ENCODE data around the gene EGFL6. TPM values are rescaled to one million over a fixed set of nuclear protein-coding genes. Genes with fewer than 3 reads are reported as not detected.
"Not testable (repeated sequence)": the region's sequence is repeated elsewhere in the genome, so short reads cannot be mapped to it uniquely, and the experiment has no call there.

EGFL6 gene
- total RNA-seq, 6 experiments from 2014 or later, result not detected

GRCh38 chrX:13669246-13669737, 99.9 kb downstream of the EGFL6 start:
- H3K36me3 ChIP-seq, result no peaks in the 10 kb centered on the region
- intact Hi-C loops (cut with DNase I), result no loop called here
- DNase-seq (peak; percentile 56 to 77 (median 67)), ATAC-seq (peak; percentile 87 to 98 (median 94))
- WGBS (ENCODE audit: insufficient coverage, low coverage, low lambda C conversion rate, missing lambda C conversion rate), result 17% methylated on average over 9 of the region's 9 CpGs
- no peak overlapping the region for H3K4me3 ChIP-seq
- peak overlapping the region; percentile 2 to 54 (median 37) for H3K27ac ChIP-seq
- H3K4me1 ChIP-seq, result no peaks in the 10 kb centered on the region
- no peak for TF ChIP-seq POLR2A (IDR thresholded peaks at IDR 0.05)
- TF ChIP-seq CTCF (IDR thresholded peaks at IDR 0.05), result no peak
- no peaks in the 10 kb centered on the region for H3K9me3 ChIP-seq
- no peaks in the 10 kb centered on the region for H3K27me3 ChIP-seq

GRCh38 chrX:13669755-13670154, 100.4 kb downstream of the EGFL6 start:
- H3K9me3 ChIP-seq; H3K4me3 ChIP-seq; H3K4me1 ChIP-seq; H3K27me3 ChIP-seq; ATAC-seq; DNase-seq; intact Hi-C loops (cut with DNase I); H3K36me3 ChIP-seq: not testable (repeated sequence)
- 90% methylated on average over 8 of the region's 8 CpGs for WGBS (ENCODE audit: insufficient coverage, low coverage, low lambda C conversion rate, missing lambda C conversion rate)
- peak overlapping the region in 2 of 3 donors; percentile 37 to 54 for H3K27ac ChIP-seq

GRCh38 chrX:13670197-13670596, 100.8 kb downstream of the EGFL6 start:
- Histone ChIP-seq H3K27ac (no peak overlapping the region), H3K36me3 (no peaks in the 10 kb centered on the region), H3K27me3 (no peaks in the 10 kb centered on the region), H3K4me1 (no peaks in the 10 kb centered on the region), H3K4me3 (no peak overlapping the region), H3K9me3 (no peaks in the 10 kb centered on the region)
- ATAC-seq (no peak), DNase-seq (no peak)
- intact Hi-C loops (cut with DNase I), result no loop called here
- WGBS (ENCODE audit: insufficient coverage, low coverage, low lambda C conversion rate, missing lambda C conversion rate), result 90% methylated on average over 5 of the region's 5 CpGs
- TF ChIP-seq CTCF (IDR thresholded peaks at IDR 0.05), result no peak
- no peak for TF ChIP-seq POLR2A (IDR thresholded peaks at IDR 0.05)

DNA sequence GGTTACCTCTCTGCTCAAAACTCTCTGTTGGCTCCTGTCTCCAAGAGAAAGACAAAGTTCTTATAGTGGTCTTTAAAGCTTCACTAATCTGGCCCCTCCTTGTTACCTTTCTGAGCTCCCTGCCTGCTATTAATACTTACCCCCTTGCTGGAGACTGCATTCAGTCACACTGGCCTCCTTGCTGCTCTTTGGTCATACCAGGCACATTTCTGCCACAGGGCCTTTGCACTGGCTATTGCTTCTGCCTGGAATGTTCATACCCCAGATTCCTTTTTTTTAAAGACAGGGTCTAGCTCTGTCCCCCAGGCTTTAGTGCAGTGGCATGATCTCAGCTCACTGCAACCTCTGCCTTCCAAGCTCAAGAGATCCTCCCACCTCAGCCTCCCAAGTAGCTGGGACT, 103.6 kb downstream of the EGFL6 start:
- Histone ChIP-seq H3K4me3 (no peak overlapping the region), H3K9me3 (no peaks in the 10 kb centered on the region), H3K36me3 (no peaks in the 10 kb centered on the region), H3K4me1 (no peaks in the 10 kb centered on the region), H3K27me3 (no peaks in the 10 kb centered on the region), H3K27ac (no peak overlapping the region)
- no peak for DNase-seq
- TF ChIP-seq CTCF (IDR thresholded peaks at IDR 0.05) (no peak), POLR2A (IDR thresholded peaks at IDR 0.05) (no peak)
- ATAC-seq, result no peak
- intact Hi-C loops (cut with DNase I), result no loop called here

DNA sequence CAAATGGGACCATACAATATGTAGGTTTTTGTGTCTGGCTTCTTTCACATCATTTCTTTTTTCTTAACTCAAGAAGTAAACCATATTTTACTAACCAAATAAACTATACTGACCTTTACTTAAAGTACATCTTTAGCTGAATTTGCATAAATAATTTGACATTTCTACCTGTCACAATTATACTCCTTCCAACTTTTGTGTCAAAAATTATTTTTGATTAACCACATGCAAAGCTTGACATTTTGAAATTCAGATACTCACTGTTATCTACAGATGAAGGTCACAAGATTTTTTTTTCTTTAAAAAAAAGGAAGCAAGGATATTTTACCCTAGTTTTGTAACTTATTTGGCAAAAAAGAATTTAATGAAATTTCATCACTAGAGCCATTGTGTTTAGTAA, 107.5 kb downstream of the EGFL6 start:
- H3K27me3 ChIP-seq, result no peaks in the 10 kb centered on the region
- H3K4me1 ChIP-seq, result no peaks in the 10 kb centered on the region
- H3K4me3 ChIP-seq, result no peak overlapping the region
- ATAC-seq (no peak), DNase-seq (no peak)
- H3K36me3 ChIP-seq, result no peaks in the 10 kb centered on the region
- no peak overlapping the region for H3K27ac ChIP-seq
- intact Hi-C loops (cut with DNase I), result no loop called here
- no peaks in the 10 kb centered on the region for H3K9me3 ChIP-seq
- no peak for TF ChIP-seq POLR2A (IDR thresholded peaks at IDR 0.05)
- no peak for TF ChIP-seq CTCF (IDR thresholded peaks at IDR 0.05)

- not testable (repeated sequence) for DNase-seq, ATAC-seq
- WGBS (ENCODE audit: insufficient coverage, low coverage, low lambda C conversion rate, missing lambda C conversion rate), result 88% methylated on average over 2 of the region's 4 CpGs
Measured at GRCh38 chrX:13679700-13680099, 110.3 kb downstream of the EGFL6 start.

More at GRCh38 chrX:13679700-13680099, 110.3 kb downstream of the EGFL6 start:
- H3K9me3 ChIP-seq; H3K36me3 ChIP-seq; H3K4me1 ChIP-seq; H3K27ac ChIP-seq; H3K4me3 ChIP-seq; intact Hi-C loops (cut with DNase I); H3K27me3 ChIP-seq: not testable (repeated sequence)
